ENCODE results near the gene SUFU.
"Not testable (repeated sequence)": the region's sequence is repeated elsewhere in the genome, so short reads cannot be mapped to it uniquely, and the experiment has no call there.

The SUFU gene

GRCh38 chr10:102515724-102516123 is 12.0 kb downstream of the SUFU start:
- DNase-seq, result no peak

- DNase-seq, result no peak
These were observed 13.8 kb downstream of the SUFU start for GRCh38 chr10:102517553-102517952.

- no peak for DNase-seq
These were observed 15.6 kb downstream of the SUFU start for GRCh38 chr10:102519246-102519825.

GRCh38 chr10:102522874-102523249 is 19.1 kb downstream of the SUFU start:
- no peak for DNase-seq

- no peak for DNase-seq
These were observed 19.7 kb downstream of the SUFU start for GRCh38 chr10:102523250-102524029.

- DNase-seq, result no peak
These were observed 21.0 kb downstream of the SUFU start for GRCh38 chr10:102524746-102525145.

- DNase-seq, result no peak
These were observed 23.8 kb downstream of the SUFU start for GRCh38 chr10:102527546-102527945.

GRCh38 chr10:102534333-102534732 is 30.6 kb downstream of the SUFU start:
- DNase-seq, result no peak

- not testable (repeated sequence) for DNase-seq
These were observed 31.2 kb downstream of the SUFU start for GRCh38 chr10:102534966-102535365.

- no peak for DNase-seq
These were observed 31.8 kb downstream of the SUFU start for GRCh38 chr10:102535481-102536147.

GRCh38 chr10:102537367-102537766 is 33.6 kb downstream of the SUFU start:
- no peak for DNase-seq

- DNase-seq, result no peak
These were observed 34.2 kb downstream of the SUFU start for GRCh38 chr10:102537948-102538347.

- DNase-seq, result no peak
These were observed 35.0 kb downstream of the SUFU start for GRCh38 chr10:102538811-102539210.

GRCh38 chr10:102540023-102540422 is 36.3 kb downstream of the SUFU start:
- no peak for DNase-seq

- no peak for DNase-seq
These were observed 39.1 kb downstream of the SUFU start for GRCh38 chr10:102542800-102543418.

- DNase-seq, result no peak
These were observed 41.6 kb downstream of the SUFU start for GRCh38 chr10:102545265-102545871.

- DNase-seq, result no peak
These were observed 42.2 kb downstream of the SUFU start for GRCh38 chr10:102545997-102546396.

GRCh38 chr10:102546606-102547320 is 43.0 kb downstream of the SUFU start:
- no peak for DNase-seq

- no peak for DNase-seq
These were observed 45.8 kb downstream of the SUFU start for GRCh38 chr10:102549549-102549948.

- DNase-seq, result no peak
These were observed 47.0 kb downstream of the SUFU start for GRCh38 chr10:102550636-102551210.

GRCh38 chr10:102552533-102552932 is 48.8 kb downstream of the SUFU start:
- DNase-seq, result no peak

- no peak for DNase-seq
These were observed 50.0 kb downstream of the SUFU start for GRCh38 chr10:102553771-102554170.

Measured in NCI-H1092 (cell line).